Liver (tissue), 9 donors: Measurements from ENCODE around the gene NEK6. TPM values are rescaled to one million over a fixed set of nuclear protein-coding genes. Genes with fewer than 3 reads are reported as not detected.

Experiments used
- DNase-seq: peaks from one replicate; pipeline ENCODE4 v3.0.0-alpha.2; 2017; ENCODE audit warnings: low spot score
- H3K27ac ChIP-seq, 2 donors: one replicate each; pipeline ENCODE4 v1.7.0; 2013; ENCODE audit warnings: inconsistent platforms in 2 of 2, low read length in 2 of 2, control low read depth in 1 of 2, low read depth in 1 of 2, mild to moderate bottlenecking in 1 of 2
- H3K27me3 ChIP-seq, 4 donors: one replicate each; pipeline versions ENCODE4 v1.6.1 to v1.7.0; 2013; ENCODE audit warnings: low read length in 3 of 4, inconsistent platforms in 1 of 4, mild to moderate bottlenecking in 1 of 4, moderate library complexity in 1 of 4; ENCODE audit not compliant: control insufficient read depth in 4 of 4, insufficient read depth in 4 of 4
- H3K36me3 ChIP-seq, 4 donors: one replicate each; pipeline versions ENCODE4 v1.6.1 to v1.7.0; 2013; ENCODE audit warnings: low read length in 3 of 4, mild to moderate bottlenecking in 3 of 4, low read depth in 1 of 4, moderate library complexity in 1 of 4; ENCODE audit not compliant: control insufficient read depth in 4 of 4, insufficient read depth in 3 of 4
- H3K4me1 ChIP-seq, 4 donors: one replicate each; pipeline versions ENCODE4 v1.6.1 to v1.7.0; 2013; ENCODE audit warnings: low read length in 3 of 4, mild to moderate bottlenecking in 3 of 4, moderate library complexity in 1 of 4; ENCODE audit not compliant: control insufficient read depth in 4 of 4, insufficient read depth in 4 of 4
- H3K4me3 ChIP-seq, 3 donors: one replicate each; pipeline versions ENCODE4 v1.6.1 to v1.7.0; 2013; ENCODE audit warnings: low read length in 3 of 3, control low read depth in 1 of 3, low read depth in 1 of 3, mild to moderate bottlenecking in 1 of 3
- H3K9ac ChIP-seq, 2 donors: one replicate each; pipeline ENCODE4 v1.7.0; 2013; ENCODE audit warnings: low read length in 2 of 2, mild to moderate bottlenecking in 2 of 2, moderate library complexity in 2 of 2, control low read depth in 1 of 2, low read depth in 1 of 2
- H3K9me3 ChIP-seq, 4 donors: one replicate each; pipeline versions ENCODE4 v1.6.1 to v1.7.0; 2013; ENCODE audit warnings: low read length in 3 of 4; ENCODE audit not compliant: control insufficient read depth in 4 of 4
- ATF3 ChIP-seq: IDR thresholded peaks from 2 replicates; pipeline ENCODE4 v1.6.1; 2016; ENCODE audit warnings: antibody characterized with exemption
- CTCF ChIP-seq: fragments of 150-350 bp; IDR thresholded peaks from 2 replicates; pipeline ENCODE4 v1.5.1; 2017; ENCODE audit warnings: improper control_type of control experiment, low read depth, low read length; ENCODE audit not compliant: missing input control
- EGR1 ChIP-seq, 2 donors: IDR thresholded peaks; 2 replicates each; pipeline ENCODE4 v1.6.1; 2016 to 2018; ENCODE audit warnings: antibody characterized with exemption in 2 of 2, low read depth in 2 of 2
- FOXA1 ChIP-seq: IDR thresholded peaks from 2 replicates; pipeline ENCODE4 v1.6.1; 2016; ENCODE audit warnings: antibody characterized with exemption
- FOXA2 ChIP-seq: IDR thresholded peaks from 2 replicates; pipeline ENCODE4 v1.6.1; 2016; ENCODE audit warnings: antibody characterized with exemption
- HNF4G ChIP-seq: IDR thresholded peaks from 2 replicates; pipeline ENCODE4 v1.6.1; 2016; ENCODE audit warnings: antibody characterized with exemption
- JUND ChIP-seq, 2 donors: IDR thresholded peaks; 2 replicates each; pipeline ENCODE4 v1.6.1; 2016; ENCODE audit warnings: antibody characterized with exemption in 2 of 2
- MAX ChIP-seq: IDR thresholded peaks from 2 replicates; pipeline ENCODE4 v1.6.1; 2016; ENCODE audit warnings: antibody characterized with exemption
- NR2F2 ChIP-seq: IDR thresholded peaks from 2 replicates; pipeline ENCODE4 v1.6.1; 2016; ENCODE audit warnings: antibody characterized with exemption
- RAD21 ChIP-seq, 2 donors: IDR thresholded peaks; 2 replicates each; pipeline ENCODE4 v1.6.1; 2016; ENCODE audit warnings: antibody characterized with exemption in 2 of 2, mild to moderate bottlenecking in 2 of 2
- REST ChIP-seq: IDR thresholded peaks from 2 replicates; pipeline ENCODE4 v1.6.1; 2016; ENCODE audit warnings: antibody characterized with exemption, mild to moderate bottlenecking
- RXRA ChIP-seq, 2 donors: IDR thresholded peaks; 2 replicates each; pipeline ENCODE4 v1.6.1; 2017 to 2018; ENCODE audit warnings: antibody characterized with exemption in 2 of 2, mild to moderate bottlenecking in 1 of 2
- SP1 ChIP-seq: IDR thresholded peaks from 2 replicates; pipeline ENCODE4 v1.6.1; 2018; ENCODE audit warnings: antibody characterized with exemption, mild to moderate bottlenecking
- TAF1 ChIP-seq: conservative IDR thresholded peaks from 2 replicates; pipeline ENCODE4 v1.6.1; 2016; ENCODE audit warnings: antibody characterized with exemption, mild to moderate bottlenecking
- YY1 ChIP-seq: IDR thresholded peaks from 2 replicates; pipeline ENCODE4 v1.6.1; 2016; ENCODE audit warnings: antibody characterized with exemption, mild to moderate bottlenecking
- ZBTB33 ChIP-seq: IDR thresholded peaks from 2 replicates; pipeline ENCODE4 v1.6.1; 2016; ENCODE audit warnings: antibody characterized with exemption
- WGBS: extraction: QIAGEN DNeasy Blood & Tissue Kit; methylation state at CpG from one replicate; pipeline ENCODE4 v1.1.7; 2013; 5-methylcytosine and 5-hydroxymethylcytosine counted together
- polyA plus RNA-seq, 2 donors: library from polyadenylated mRNA; stranded (reverse) in 1 of 2; unstranded in 1 of 2; fragments of 200-250 nt in 1 of 2; fragments of >200 nt in 1 of 2; fragmentation: Nextera tagmentation in 1 of 2; extraction: Ambion mirVana in 1 of 2; gene quantifications; one replicate each; pipeline versions ENCODE4 v1.2.1 to v1.2.3, GENCODE V29; 2013 to 2015
- total RNA-seq, 2 donors: library from RNA; depleted of rRNA; stranded (reverse); fragments of >200 nt; gene quantifications; one replicate each; pipeline ENCODE4 v1.2.3, GENCODE V29; 2014
- donor health status: healthy.
- donor health status: healthy.
- donor health status: healthy.
- donor health status: healthy.
- donor health status: healthy.

The NEK6 gene
- total and polyA plus RNA-seq, 4 donors: 32.5 to 49.7 (median 42.5) TPM

GRCh38 chr9:124394596-124394995, 136.8 kb downstream of the NEK6 start:
- no peak overlapping the region for H3K4me3 ChIP-seq
- no peak overlapping the region for H3K27ac ChIP-seq
- H3K27me3 ChIP-seq: no peaks in the 10 kb centered on the region
- WGBS: 85% methylated on average over 3 of the region's 3 CpGs
- no peaks in the 10 kb centered on the region for H3K9me3 ChIP-seq
- peaks cover under 1 to 38% (median 18%) of the 10 kb centered on the region in 4 donors for H3K4me1 ChIP-seq
- TF ChIP-seq MAX (no peak), NR2F2 (no peak), RXRA (IDR thresholded peaks at IDR 0.05) (no peak), ATF3 (no peak), CTCF (peak; percentile 3), RAD21 (IDR thresholded peaks at IDR 0.05) (peak in 1 of 2 donors; percentile 25), SP1 (no peak)
- no peak overlapping the region for H3K9ac ChIP-seq
- H3K36me3 ChIP-seq: peaks cover 0 to 7% (median 2%) of the 10 kb centered on the region in 4 donors
- no peak for DNase-seq

- no peak for DNase-seq
- TF ChIP-seq HNF4G (no peak), FOXA2 (no peak), NR2F2 (no peak), JUND (IDR thresholded peaks at IDR 0.05) (no peak), ATF3 (no peak), TAF1 (no peak)
- no peak overlapping the region for H3K27ac ChIP-seq
- H3K4me1 ChIP-seq: peaks cover 0 to 26% (median 12%) of the 10 kb centered on the region in 4 donors
- H3K36me3 ChIP-seq: peaks cover 0 to 8% (median 4%) of the 10 kb centered on the region in 4 donors
- no peak overlapping the region for H3K9ac ChIP-seq
- 92% methylated on average over 4 of the region's 4 CpGs for WGBS
- H3K4me3 ChIP-seq: no peak overlapping the region
- H3K9me3 ChIP-seq: no peaks in the 10 kb centered on the region
- H3K27me3 ChIP-seq: no peaks in the 10 kb centered on the region
Observed at GRCh38 chr9:124395826-124396225, 138.1 kb downstream of the NEK6 start.

GRCh38 chr9:124398191-124398935, 140.6 kb downstream of the NEK6 start:
- Histone ChIP-seq H3K27ac (no peak overlapping the region), H3K27me3 (no peaks in the 10 kb centered on the region), H3K9ac (no peak overlapping the region), H3K4me1 (peaks cover 0 to 4% (median 1%) of the 10 kb centered on the region in 4 donors), H3K36me3 (peaks cover 2 to 21% (median 14%) of the 10 kb centered on the region in 4 donors), H3K9me3 (no peaks in the 10 kb centered on the region), H3K4me3 (no peak overlapping the region)
- TF ChIP-seq NR2F2 (no peak), FOXA1 (no peak), SP1 (no peak), RXRA (IDR thresholded peaks at IDR 0.05) (no peak), ZBTB33 (no peak), YY1 (no peak), ATF3 (no peak), EGR1 (IDR thresholded peaks at IDR 0.05; ENCODE audit: low read depth in 2 of 2) (no peak), RAD21 (IDR thresholded peaks at IDR 0.05) (no peak), CTCF (no peak), REST (no peak)
- 91% methylated on average over 8 of the region's 8 CpGs for WGBS
- no peak for DNase-seq
